ENCODE measurements around the gene NOS1AP.

Gene NOS1AP

DNA sequence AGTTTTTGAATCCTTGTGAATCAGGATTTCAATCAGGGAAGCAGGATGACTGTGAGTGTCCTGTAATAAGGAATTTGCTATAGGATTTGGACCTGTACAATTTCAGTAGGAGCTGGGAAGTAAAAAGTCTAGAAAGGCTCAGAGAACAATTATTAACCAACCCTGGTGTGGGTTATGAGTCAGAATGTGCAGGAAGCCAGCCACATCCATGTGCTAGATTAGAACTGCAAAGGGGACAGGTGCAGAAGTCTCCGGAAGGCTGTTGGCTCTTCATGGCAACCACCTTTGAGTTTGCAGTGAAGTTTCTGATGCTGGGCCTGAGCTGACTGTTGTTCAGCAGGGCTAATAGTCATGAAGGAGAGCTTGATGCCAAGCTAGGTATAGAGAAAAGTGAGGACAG, 236.5 kb downstream of the NOS1AP start:
- DNase-seq = no peak

- no peak for DNase-seq
Observed at GRCh38 chr1:162310337-162310736, 240.8 kb downstream of the NOS1AP start.

DNA sequence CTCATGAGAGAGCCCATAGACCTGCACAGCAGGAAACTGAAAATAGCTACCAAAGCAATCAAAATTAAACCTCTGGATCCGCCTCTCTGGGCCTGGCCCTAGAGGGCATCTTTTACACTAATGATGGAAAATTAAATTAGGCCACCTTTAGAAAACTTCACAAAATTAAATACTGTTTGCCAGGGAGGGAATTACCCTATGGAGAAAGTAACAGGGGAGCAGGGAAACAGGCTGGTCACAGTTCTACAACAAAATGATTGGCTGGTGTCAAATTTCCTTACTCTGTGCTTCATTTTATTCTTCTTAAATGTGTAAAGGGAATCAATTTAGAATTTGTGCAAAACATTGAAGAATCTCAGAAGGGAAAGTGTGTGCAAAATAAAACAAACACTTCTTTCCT, 244.7 kb downstream of the NOS1AP start:
- no peak for DNase-seq

DNA sequence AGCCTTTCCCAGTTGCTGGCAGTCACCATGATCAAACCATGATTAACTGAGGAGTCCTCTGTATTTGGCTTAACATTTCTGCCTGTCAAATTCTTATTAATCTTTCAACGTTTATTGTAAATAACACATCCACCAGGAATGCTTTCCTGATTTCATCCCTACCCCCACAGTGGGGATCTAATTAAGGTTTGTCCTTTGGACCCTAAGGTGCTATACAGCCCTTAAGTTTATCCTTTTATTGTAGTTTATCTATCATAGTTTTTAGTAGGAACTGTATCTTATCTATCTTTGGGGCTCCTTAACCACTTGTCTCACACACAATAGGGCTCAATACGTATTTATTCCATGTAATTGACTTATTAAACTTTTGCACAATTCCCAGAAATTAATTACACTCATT, 246.2 kb downstream of the NOS1AP start:
- no peak for DNase-seq

DNA sequence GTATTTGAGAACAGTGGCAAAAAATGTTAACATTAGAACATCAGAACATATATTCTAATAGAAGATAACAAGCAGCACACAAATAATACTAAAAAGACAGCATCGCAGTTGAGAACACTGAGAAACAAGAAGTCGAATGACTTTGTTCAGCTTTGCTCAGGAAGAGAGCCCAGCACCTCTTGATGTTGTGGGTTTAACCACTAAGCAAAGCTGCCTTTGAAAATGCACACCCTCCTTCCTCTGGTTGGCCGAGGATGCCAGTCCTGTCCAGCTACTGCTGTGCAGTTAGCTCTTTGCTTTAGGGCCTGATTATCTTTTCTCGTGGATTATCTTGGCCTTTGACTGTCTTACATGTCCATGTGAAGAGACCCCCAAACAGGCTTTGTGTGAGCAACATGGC, 246.7 kb downstream of the NOS1AP start:
- no peak for DNase-seq

DNA sequence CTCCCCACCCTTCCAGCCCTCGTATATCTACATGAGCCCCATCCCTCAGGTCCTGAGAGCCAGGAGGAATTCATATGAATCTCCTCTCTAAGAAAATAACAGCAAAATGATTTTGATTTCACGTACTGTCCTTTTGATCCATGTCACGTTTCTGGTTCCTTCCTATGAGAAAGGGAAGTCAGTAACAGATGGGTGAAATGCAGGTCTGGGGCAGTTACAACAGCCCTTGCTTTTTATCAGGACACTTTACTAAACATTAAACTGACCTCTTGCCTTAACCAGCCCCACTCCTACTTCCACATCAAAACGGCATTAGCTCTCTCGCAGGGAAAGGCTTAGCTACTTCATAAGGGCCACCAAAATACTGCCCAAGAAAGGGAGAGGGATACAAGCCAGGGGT, 248.1 kb downstream of the NOS1AP start:
- DNase-seq = no peak

- DNase-seq = no peak
Observed at GRCh38 chr1:162319493-162320175, 250.1 kb downstream of the NOS1AP start.

DNA sequence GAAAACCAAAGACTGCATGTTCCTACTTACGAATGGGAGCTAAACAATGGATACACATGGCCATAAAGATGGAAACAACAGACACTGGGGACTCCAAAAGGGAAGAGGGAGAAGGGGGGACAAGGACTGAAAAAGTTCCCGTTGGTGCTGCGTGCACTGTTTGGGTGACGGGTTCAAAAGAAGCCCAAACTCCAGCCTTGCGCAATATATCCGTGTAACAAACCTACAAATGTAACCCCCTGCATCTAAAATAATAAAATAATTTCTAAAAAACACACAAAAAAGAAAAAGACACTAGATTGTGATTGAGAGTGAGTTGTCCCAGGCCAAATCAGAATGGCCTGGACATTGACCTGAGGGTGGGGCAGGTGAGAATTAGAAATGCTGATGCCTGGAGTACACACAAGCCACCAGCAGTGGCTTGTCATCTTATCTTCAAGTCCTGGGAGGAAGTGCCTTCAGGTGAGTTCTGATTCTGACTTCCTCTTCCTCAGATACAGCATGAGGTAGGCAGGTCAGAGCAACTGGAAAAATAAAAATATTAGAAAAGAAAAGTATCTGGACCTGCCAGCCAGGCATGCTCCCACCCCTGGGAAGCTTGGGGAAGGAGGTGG, 252.4 kb downstream of the NOS1AP start:
- no peak for DNase-seq

DNA sequence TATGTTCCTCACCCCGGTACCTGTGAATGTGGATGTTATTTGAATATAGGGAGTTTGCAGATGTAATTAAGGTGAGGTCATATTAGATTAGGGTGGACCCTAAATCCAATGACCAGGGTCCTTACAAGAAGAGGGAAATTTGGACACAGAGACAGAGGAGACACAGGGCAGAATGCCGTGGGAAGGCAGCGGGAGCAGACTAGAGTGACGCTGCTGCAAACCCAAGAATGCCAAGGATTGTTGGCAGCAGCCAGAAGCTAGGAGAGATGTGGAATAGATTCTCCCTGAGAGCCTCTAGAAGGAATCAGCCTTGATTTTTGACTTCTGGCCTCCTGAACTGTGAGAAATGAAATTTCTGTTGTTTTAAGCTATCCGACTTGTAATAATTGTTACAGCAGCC, 253.5 kb downstream of the NOS1AP start:
- no peak for DNase-seq

DNA sequence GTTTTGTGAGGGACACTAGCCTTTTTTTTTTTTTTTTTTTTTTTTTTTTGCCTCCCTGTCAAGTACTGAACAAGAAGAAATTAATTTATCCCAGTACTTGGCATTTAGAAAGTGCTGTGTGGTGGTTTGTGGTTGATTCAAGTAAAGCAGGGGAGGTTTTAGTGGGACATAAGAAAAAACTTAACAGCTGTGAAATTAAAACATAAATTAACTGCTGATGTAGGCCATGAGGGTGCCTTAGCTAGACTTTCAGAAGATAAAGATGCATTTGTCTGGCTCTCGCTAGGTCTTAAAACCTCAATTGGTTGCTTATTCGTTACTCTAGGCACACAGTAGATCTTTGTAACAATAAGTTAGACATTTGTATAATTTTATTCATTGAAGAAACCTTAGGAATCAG, 254.9 kb downstream of the NOS1AP start:
- no peak for DNase-seq

GRCh38 chr1:162326559-162326958, 257.1 kb downstream of the NOS1AP start:
- DNase-seq = no peak

DNA sequence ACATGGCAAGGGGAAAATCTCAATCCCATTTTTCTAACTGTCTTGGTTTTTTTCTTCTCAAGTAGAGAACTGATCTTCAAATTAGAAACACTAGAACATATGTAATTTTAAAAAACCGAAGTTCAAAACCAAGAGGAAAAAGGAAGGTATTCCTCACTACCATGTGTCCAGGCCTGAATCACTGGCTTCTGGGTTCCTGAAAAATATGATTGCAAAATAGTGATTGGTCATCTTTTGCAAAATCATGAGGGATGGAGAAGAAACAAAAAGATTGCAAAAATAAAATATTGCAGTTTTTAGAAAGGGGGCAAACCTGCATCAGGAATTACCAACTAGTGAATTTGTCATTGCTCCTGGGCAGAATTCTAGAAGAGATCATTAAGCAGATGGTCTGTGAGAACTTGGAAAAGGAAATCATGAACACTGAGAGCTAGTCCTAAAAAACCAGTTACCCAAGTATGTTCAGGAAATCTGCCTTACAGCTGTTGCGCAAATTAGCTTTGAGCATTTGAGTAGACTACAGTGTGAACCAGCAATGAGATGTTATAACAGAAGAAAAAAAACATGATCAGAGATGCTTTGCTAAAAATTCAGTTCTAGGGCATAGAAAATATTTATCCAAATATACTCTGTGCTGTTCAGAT, 257.8 kb downstream of the NOS1AP start:
- no peak for DNase-seq

DNA sequence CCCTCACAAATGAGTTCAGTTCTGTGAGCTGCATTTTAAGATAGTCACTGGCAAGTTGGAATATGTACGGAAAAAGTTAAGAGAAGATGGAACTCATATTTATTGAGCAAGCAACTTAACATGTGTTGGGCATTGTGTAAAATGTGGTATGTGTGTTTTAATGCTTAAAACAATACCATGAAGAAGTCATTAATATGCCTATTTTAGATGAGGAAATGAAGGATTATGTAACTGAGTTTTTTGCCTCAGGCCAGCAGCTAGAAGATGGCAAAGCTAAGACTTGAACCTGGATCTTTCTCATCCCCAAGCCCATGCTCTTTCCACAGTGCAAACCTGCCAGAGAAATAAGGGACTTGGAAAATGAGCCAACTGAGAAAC, 258.3 kb downstream of the NOS1AP start:
- DNase-seq = no peak

- no peak for DNase-seq
Observed at GRCh38 chr1:162328512-162328911, 259.0 kb downstream of the NOS1AP start.

DNA sequence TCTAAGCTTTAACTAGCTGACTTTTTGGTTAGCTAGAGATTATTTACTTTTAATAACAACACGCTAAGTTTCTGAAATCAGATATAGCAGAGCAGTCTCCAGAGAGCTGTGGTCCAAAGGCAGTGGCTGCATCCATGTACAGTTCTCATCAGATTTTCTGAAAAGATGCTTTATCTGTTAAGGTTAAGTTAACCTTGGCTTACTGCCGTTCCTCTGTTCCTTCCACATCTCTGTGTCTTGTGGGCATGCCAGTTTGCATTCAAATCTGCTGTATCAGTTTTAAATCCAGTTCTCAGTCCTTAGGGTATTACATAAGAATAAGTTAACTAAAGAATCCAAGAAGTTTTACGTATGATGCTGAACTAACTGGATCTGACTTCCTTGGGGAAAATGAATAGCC, 260.3 kb downstream of the NOS1AP start:
- DNase-seq = no peak

- DNase-seq = no peak
Observed at GRCh38 chr1:162333991-162334390, 264.5 kb downstream of the NOS1AP start.

GRCh38 chr1:162335126-162335525, 265.6 kb downstream of the NOS1AP start:
- DNase-seq = no peak

GRCh38 chr1:162336621-162337285, 267.3 kb downstream of the NOS1AP start:
- no peak for DNase-seq

- DNase-seq = no peak
Observed at GRCh38 chr1:162342452-162342983, 273.0 kb downstream of the NOS1AP start.

DNA sequence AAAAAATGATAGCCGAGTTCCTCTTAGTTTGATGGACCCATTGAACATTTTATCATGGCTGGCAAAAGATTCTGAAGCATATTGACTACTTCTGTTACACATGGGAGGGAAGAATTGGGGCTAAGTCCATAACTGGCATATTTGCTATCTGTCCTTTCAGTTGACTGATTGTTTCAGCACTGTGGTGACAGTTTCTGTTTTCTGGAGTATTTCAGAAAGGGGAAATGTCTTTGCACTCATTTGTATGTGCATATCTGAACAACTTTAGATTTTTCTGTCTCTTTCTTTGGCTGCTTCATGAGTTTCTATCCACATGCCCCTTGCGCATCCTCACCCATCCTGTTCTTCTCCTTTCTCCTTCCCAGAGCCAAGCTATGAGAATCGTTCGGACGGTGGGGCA, 274.0 kb downstream of the NOS1AP start:
- no peak for DNase-seq

DNA sequence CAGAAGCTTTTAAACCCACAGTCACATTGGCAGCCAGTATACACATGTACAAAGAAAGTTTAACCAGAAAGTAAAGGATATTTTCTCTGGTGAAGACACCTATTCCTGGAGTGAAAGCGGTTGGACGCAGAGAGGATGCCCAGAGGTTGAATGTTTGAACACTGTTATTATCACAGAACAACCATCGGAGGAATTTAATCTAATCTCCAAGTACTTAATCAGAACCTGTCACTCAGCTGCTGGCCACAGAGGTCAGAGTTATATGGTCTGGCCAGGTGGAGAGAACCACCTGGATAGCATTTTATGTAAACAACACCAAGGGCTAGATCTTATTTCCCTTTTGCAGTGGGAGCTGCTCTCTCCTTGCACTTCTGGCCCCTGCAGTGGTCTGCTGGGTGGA, 277.8 kb downstream of the NOS1AP start:
- DNase-seq = no peak

- DNase-seq = no peak
Observed at GRCh38 chr1:162349635-162350330, 280.3 kb downstream of the NOS1AP start.

GRCh38 chr1:162351246-162351842, 281.9 kb downstream of the NOS1AP start:
- DNase-seq = no peak
